GM12892 (cell line): ENCODE data around the gene UNC119B.

Source experiments
- DNase-seq: peaks from one replicate; pipeline ENCODE4 v3.0.0; 2011; ENCODE audit not compliant: insufficient read length
- FAIRE-seq: peaks from 2 replicates; lab custom pipeline; 2011; peaks lifted over from hg19 to GRCh38; lab: Jason Lieb, UNC
- POLR2A ChIP-seq: IDR thresholded peaks from 2 replicates; pipeline ENCODE4 v1.6.1; 2011; ENCODE audit warnings: low read depth, low read length, control low read depth
- POLR2AphosphoS5 ChIP-seq: IDR thresholded peaks from 2 replicates; pipeline ENCODE4 v1.6.1; 2011; ENCODE audit warnings: low read depth, low read length, control low read depth
- TAF1 ChIP-seq: IDR thresholded peaks from 2 replicates; pipeline ENCODE4 v1.6.1; 2011; ENCODE audit warnings: low read depth, mild to moderate bottlenecking, control low read depth, low read length, borderline replicate concordance

UNC119B gene

GRCh38 chr12:120757226-120757742 lies 47.0 kb downstream of the UNC119B start:
- DNase-seq (no peak), FAIRE-seq (no peak)
- TF ChIP-seq POLR2AphosphoS5, result no peak
- TF ChIP-seq POLR2A, result no peak
- no peak for TF ChIP-seq TAF1

GRCh38 chr12:120757949-120758348 lies 47.7 kb downstream of the UNC119B start:
- FAIRE-seq, result no peak
- TF ChIP-seq POLR2AphosphoS5, result no peak
- TF ChIP-seq POLR2A, result no peak
- no peak for DNase-seq

- no peak for TF ChIP-seq TAF1
- no peak for TF ChIP-seq POLR2A
- TF ChIP-seq POLR2AphosphoS5, result no peak
- DNase-seq, result no peak
- FAIRE-seq, result no peak
These were observed 48.7 kb downstream of the UNC119B start for GRCh38 chr12:120758798-120759590.

GRCh38 chr12:120759591-120760348 lies 49.5 kb downstream of the UNC119B start:
- no peak for FAIRE-seq
- no peak for TF ChIP-seq TAF1
- TF ChIP-seq POLR2AphosphoS5, result no peak

GRCh38 chr12:120760349-120761254 lies 50.3 kb downstream of the UNC119B start:
- FAIRE-seq (no peak), DNase-seq (no peak)
- TF ChIP-seq POLR2AphosphoS5, result no peak
- TF ChIP-seq TAF1, result no peak
- TF ChIP-seq POLR2A, result no peak

More at GRCh38 chr12:120759591-120760348, 49.5 kb downstream of the UNC119B start:
- no peak for DNase-seq

- no peak for FAIRE-seq
These were observed 51.3 kb downstream of the UNC119B start for GRCh38 chr12:120761519-120761934.

GRCh38 chr12:120762086-120762485 lies 51.8 kb downstream of the UNC119B start:
- FAIRE-seq, result no peak
- DNase-seq, result no peak
- no peak for TF ChIP-seq TAF1

More at GRCh38 chr12:120761519-120761934, 51.3 kb downstream of the UNC119B start:
- TF ChIP-seq TAF1 (no peak), POLR2AphosphoS5 (no peak), POLR2A (no peak)
- no peak for DNase-seq

GRCh38 chr12:120763250-120763649 lies 53.0 kb downstream of the UNC119B start:
- no peak for TF ChIP-seq POLR2AphosphoS5
- no peak for TF ChIP-seq POLR2A
- TF ChIP-seq TAF1, result no peak
- no peak for DNase-seq
- FAIRE-seq, result no peak

- no peak for DNase-seq
- no peak for TF ChIP-seq TAF1
- no peak for TF ChIP-seq POLR2A
- TF ChIP-seq POLR2AphosphoS5, result no peak
- FAIRE-seq, result no peak
These were observed 54.6 kb downstream of the UNC119B start for GRCh38 chr12:120764816-120765215.

- FAIRE-seq (no peak), DNase-seq (no peak)
- TF ChIP-seq TAF1, result no peak
These were observed 56.3 kb downstream of the UNC119B start for GRCh38 chr12:120766566-120766965.

GRCh38 chr12:120767071-120768024 lies 57.1 kb downstream of the UNC119B start:
- FAIRE-seq, result no peak
- DNase-seq, result no peak
- TF ChIP-seq TAF1 (no peak), POLR2A (no peak), POLR2AphosphoS5 (no peak)
